Panc1 (cell line): Measurements from ENCODE around the gene DPPA5. TPM values are rescaled to one million over a fixed set of nuclear protein-coding genes. Genes with fewer than 3 reads are reported as not detected.
"Not testable (repeated sequence)": the region's sequence is repeated elsewhere in the genome, so short reads cannot be mapped to it uniquely, and the experiment has no call there.

Source experiments
- ATAC-seq: fragments of 200-7000 bp; cut with Tn5 transposase; 2 replicates; pipeline ENCODE4 v1.9.1; 2020; ENCODE audit warnings: mild to moderate bottlenecking, moderate library complexity
- BruUV-seq: library from RNA; stranded (reverse); fragments of 400-500 nt; replicated peaks from 2 replicates; lab custom pipeline; 2021; lab: Mats Ljungman, UMichigan
- CTCF ChIA-PET: fragments of 300-600 bp; sonication (Branson Sonifier 250); formaldehyde crosslinking; loops from one replicate; lab custom pipeline; 2022; ENCODE audit warnings: antibody characterized with exemption; lab: Charles Lee
- POLR2A ChIA-PET: fragments of 300-600 bp; sonication (Branson Sonifier 250); formaldehyde crosslinking; loops from one replicate; lab custom pipeline; 2022; ENCODE audit warnings: antibody characterized with exemption; lab: Charles Lee
- DNase-seq: peaks from one replicate; pipeline ENCODE4 v3.0.0-alpha.2; 2010; ENCODE audit warnings: low read depth, low spot score
- H3K27ac ChIP-seq: 2 replicates; pipeline ENCODE4 v1.5.1; 2011; ENCODE audit warnings: mild to moderate bottlenecking, low read length, inconsistent platforms
- H3K27me3 ChIP-seq: fragments of 200-500 bp; sonication (Bioruptor generic); 2 replicates; pipeline ENCODE4 v1.6.0; 2014; ENCODE audit warnings: low read length, inconsistent platforms; ENCODE audit not compliant: control insufficient read depth, insufficient read depth
- H3K36me3 ChIP-seq: fragments of 200-500 bp; sonication (Bioruptor generic); 2 replicates; pipeline ENCODE4 v1.5.1; 2014; ENCODE audit warnings: inconsistent platforms, mild to moderate bottlenecking, low read length, moderate library complexity; ENCODE audit not compliant: control insufficient read depth, insufficient read depth
- H3K4me1 ChIP-seq: 2 replicates; pipeline ENCODE4 v1.5.1; 2011; ENCODE audit warnings: inconsistent platforms, mild to moderate bottlenecking, low read length, moderate library complexity; ENCODE audit not compliant: control insufficient read depth, insufficient read depth
- H3K4me3 ChIP-seq, 2 experiments: 2 replicates each; pipeline ENCODE4 v1.5.1; 2011 to 2012; ENCODE audit warnings: low read depth in 2 of 2, low read length in 2 of 2, mild to moderate bottlenecking in 2 of 2, inconsistent platforms in 1 of 2, moderate library complexity in 1 of 2
- H3K9me3 ChIP-seq: fragments of 200-500 bp; sonication (Bioruptor generic); 2 replicates; pipeline ENCODE4 v1.5.1; 2014; ENCODE audit warnings: low read depth, mild to moderate bottlenecking, inconsistent platforms, low read length, moderate library complexity; ENCODE audit not compliant: control insufficient read depth, insufficient read depth
- CTCF ChIP-seq: fragments of 450-650 bp; IDR thresholded peaks from 2 replicates; pipeline ENCODE4 v1.5.1; 2017; ENCODE audit warnings: mild to moderate bottlenecking
- POLR2AphosphoS5 ChIP-seq: IDR thresholded peaks from 2 replicates; pipeline ENCODE4 v1.6.1; 2012; ENCODE audit warnings: mild to moderate bottlenecking, low read depth, low read length, moderate library complexity
- SIN3A ChIP-seq: IDR thresholded peaks from 2 replicates; pipeline ENCODE4 v1.6.1; 2012; ENCODE audit warnings: low read depth, mild to moderate bottlenecking, low read length, moderate library complexity, borderline replicate concordance; ENCODE audit not compliant: insufficient read depth
- TCF7L2 ChIP-seq: IDR thresholded peaks from 2 replicates; pipeline ENCODE4 v1.6.1; 2011; ENCODE audit warnings: mild to moderate bottlenecking, low read depth, low read length, inconsistent platforms
- in situ Hi-C: cut with HindIII; loops from 2 replicates; pipeline ENCODE4 v1.10.0; 2016; ENCODE audit warnings: low sequenced_read_pairs, low pct_unique_long_range_greater_than_20kb
- intact Hi-C: fragments of 100-400 bp; cut with micrococcal nuclease; formaldehyde crosslinking; loops from one replicate; pipeline ENCODE4 v1.10.0; 2022; ENCODE audit not compliant: unreplicated experiment
- total RNA-seq: library from RNA; stranded (reverse); gene quantifications from one replicate; pipeline ENCODE4 v1.2.1, GENCODE V29; 2021; ENCODE audit not compliant: unreplicated experiment
- TF ChIP-seq, protein P1 (sequence below), 2 experiments: IDR thresholded peaks; 2 replicates each; pipeline ENCODE4 v1.6.1; 2011 to 2012; ENCODE audit warnings: low read depth in 2 of 2, control low read depth in 1 of 2, low read length in 1 of 2, mild to moderate bottlenecking in 1 of 2, moderate library complexity in 1 of 2; ENCODE audit not compliant: insufficient read depth in 1 of 2

Gene DPPA5
- total RNA-seq, 1 experiment from 2014 or later: not detected

DNA sequence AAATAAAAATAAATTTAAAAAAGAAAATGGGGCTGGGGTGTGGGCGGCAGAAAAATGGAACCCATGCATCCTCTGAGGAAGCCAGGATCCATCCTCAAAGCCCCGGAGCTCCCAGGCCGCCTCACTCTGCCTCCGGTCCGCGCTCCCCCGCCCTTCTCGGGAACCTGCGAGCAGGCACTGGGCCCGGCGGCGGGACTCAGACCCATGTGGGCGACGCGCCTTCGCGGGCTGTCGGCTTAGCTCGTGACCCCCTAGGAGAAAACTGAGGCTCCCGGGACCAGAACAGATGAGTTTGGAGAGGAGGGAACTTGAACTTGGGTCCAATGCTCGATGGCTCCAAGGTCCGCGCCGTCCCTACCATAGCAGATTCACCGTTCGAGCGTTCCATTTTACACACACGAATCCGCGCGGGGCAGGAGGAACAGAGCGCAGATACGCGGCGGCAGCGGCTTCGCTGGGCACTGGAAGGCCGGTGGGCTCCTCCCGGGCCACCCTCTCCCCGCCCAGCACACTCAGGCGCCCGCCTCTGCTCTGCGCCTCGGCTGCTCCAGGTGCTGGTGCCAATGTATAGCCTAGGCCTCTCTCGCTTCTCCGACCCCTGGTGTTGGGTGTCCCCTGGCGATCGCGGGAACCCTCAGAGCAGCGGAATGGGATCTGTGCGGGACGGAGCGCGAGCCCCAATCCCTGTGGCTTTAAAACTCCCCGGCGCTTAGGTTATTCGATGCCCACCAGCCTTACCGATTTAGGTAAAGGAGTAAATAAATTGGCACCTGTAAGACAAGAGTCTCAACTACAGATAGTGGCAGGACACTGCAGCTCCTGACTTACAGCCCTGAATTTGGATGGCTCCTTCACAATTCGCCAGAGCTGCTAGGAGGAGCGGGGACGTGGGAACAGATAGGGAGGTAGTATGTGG lies 39.2 kb downstream of the DPPA5 start:
- no peaks in the 10 kb centered on the region for H3K4me1 ChIP-seq
- TF ChIP-seq CTCF: no peak
- no peak for TF ChIP-seq SIN3A
- TF ChIP-seq, protein P1, sequence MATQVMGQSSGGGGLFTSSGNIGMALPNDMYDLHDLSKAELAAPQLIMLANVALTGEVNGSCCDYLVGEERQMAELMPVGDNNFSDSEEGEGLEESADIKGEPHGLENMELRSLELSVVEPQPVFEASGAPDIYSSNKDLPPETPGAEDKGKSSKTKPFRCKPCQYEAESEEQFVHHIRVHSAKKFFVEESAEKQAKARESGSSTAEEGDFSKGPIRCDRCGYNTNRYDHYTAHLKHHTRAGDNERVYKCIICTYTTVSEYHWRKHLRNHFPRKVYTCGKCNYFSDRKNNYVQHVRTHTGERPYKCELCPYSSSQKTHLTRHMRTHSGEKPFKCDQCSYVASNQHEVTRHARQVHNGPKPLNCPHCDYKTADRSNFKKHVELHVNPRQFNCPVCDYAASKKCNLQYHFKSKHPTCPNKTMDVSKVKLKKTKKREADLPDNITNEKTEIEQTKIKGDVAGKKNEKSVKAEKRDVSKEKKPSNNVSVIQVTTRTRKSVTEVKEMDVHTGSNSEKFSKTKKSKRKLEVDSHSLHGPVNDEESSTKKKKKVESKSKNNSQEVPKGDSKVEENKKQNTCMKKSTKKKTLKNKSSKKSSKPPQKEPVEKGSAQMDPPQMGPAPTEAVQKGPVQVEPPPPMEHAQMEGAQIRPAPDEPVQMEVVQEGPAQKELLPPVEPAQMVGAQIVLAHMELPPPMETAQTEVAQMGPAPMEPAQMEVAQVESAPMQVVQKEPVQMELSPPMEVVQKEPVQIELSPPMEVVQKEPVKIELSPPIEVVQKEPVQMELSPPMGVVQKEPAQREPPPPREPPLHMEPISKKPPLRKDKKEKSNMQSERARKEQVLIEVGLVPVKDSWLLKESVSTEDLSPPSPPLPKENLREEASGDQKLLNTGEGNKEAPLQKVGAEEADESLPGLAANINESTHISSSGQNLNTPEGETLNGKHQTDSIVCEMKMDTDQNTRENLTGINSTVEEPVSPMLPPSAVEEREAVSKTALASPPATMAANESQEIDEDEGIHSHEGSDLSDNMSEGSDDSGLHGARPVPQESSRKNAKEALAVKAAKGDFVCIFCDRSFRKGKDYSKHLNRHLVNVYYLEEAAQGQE (IDR thresholded peaks at IDR 0.05; ENCODE audit: insufficient read depth in 1 of 2, low read depth in 2 of 2, low read length in 1 of 2): no peak
- no peak for TF ChIP-seq POLR2AphosphoS5
- no peak for TF ChIP-seq TCF7L2
- intact Hi-C loops: no loop called here
- ChIA-PET CTCF (no interaction called here), POLR2A (no interaction called here)
- in situ Hi-C loops: no loop called here
- no peaks in the 10 kb centered on the region for H3K9me3 ChIP-seq
- no peak for ATAC-seq
- H3K27ac ChIP-seq: no peak overlapping the region
- H3K36me3 ChIP-seq: no peaks in the 10 kb centered on the region
- BruUV-seq: no TSS peak
- H3K4me3 ChIP-seq: no peak overlapping the region
- no peak for DNase-seq
- H3K27me3 ChIP-seq: no peaks in the 10 kb centered on the region

DNA sequence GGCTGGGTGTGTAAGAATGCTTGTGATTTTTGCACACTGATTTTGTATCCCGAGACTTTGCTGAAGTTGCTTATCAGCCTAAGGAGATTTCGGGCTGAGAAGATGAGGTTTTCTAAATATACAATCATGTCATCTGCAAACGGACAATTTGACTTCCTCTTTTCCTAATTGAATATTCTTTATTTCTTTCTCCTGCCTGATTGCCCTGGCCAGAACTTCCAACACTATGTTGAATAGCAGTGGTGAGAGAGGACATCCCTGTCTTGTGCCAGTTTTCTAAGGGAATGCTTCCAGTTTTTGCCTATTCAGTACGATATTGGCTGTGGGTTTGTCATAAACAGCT lies 43.6 kb downstream of the DPPA5 start:
- TSS peak; percentile 61 for BruUV-seq

More for the DNA sequence above, 43.6 kb downstream of the DPPA5 start:
- H3K27ac ChIP-seq: peak overlapping the region; percentile 94
- H3K4me1 ChIP-seq, intact Hi-C loops, H3K9me3 ChIP-seq, H3K27me3 ChIP-seq, ATAC-seq, H3K36me3 ChIP-seq, DNase-seq, POLR2A ChIA-PET, in situ Hi-C loops, CTCF ChIA-PET: not testable (repeated sequence)
- peak overlapping the region; percentile 82 to 94 for H3K4me3 ChIP-seq
- TF ChIP-seq CTCF: peak; percentile 16
